Right lobe of liver (tissue), 4 donors: ENCODE measurements around the gene GPR161.

Experiments used
- POLR2A ChIP-seq: fragments of 450-650 bp; IDR thresholded peaks from one replicate; pipeline ENCODE4 v1.6.1; 2017; ENCODE audit warnings: antibody characterized with exemption, mild to moderate bottlenecking
- TF ChIP-seq, protein P1 (sequence below), 4 donors: fragments of 200-600 bp in 3 of 4; fragments of 450-650 bp in 1 of 4; IDR thresholded peaks; one replicate each; pipeline versions ENCODE4 v1.5.1 to v1.8.0; 2016 to 2022; ENCODE audit warnings: antibody characterized with exemption in 4 of 4, mild to moderate bottlenecking in 2 of 4
- donor health status: DM: no; HTN: no; CAD: no.
- donor health status: DM: no; HTN: no; CAD: no.
- donor health status: DM: no; HTN: yes; CAD: no.

DNA sequence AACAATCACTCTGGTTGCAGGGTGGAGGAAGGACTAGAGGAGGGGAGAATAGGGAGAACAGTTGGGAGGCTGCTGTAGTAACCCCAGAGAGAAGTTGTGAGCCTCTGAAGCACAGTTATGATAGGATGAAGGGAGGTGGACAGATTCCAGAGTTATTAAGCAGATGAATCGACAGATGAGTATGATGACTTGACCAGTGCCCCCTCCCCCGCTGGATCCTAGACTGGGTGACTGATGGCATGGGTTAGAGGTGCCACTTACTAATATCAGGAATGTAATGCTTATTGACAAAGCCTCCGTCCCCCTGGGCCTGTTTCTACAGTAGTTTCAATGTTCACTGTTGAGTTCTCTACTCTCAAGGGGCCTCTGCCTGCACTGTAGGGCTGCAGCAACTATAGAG lies 28.0 kb upstream of the GPR161 start:
- TF ChIP-seq, protein P1, sequence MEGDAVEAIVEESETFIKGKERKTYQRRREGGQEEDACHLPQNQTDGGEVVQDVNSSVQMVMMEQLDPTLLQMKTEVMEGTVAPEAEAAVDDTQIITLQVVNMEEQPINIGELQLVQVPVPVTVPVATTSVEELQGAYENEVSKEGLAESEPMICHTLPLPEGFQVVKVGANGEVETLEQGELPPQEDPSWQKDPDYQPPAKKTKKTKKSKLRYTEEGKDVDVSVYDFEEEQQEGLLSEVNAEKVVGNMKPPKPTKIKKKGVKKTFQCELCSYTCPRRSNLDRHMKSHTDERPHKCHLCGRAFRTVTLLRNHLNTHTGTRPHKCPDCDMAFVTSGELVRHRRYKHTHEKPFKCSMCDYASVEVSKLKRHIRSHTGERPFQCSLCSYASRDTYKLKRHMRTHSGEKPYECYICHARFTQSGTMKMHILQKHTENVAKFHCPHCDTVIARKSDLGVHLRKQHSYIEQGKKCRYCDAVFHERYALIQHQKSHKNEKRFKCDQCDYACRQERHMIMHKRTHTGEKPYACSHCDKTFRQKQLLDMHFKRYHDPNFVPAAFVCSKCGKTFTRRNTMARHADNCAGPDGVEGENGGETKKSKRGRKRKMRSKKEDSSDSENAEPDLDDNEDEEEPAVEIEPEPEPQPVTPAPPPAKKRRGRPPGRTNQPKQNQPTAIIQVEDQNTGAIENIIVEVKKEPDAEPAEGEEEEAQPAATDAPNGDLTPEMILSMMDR (IDR thresholded peaks at IDR 0.05) = no peak
- no peak for TF ChIP-seq POLR2A
